VCaP (cell line): ENCODE data around the gene PCDHGC4.

Experiments
- H3K27ac ChIP-seq: fragments of 450-650 bp; 2 replicates; pipeline ENCODE4 v1.5.1; 2017
- CTCF ChIP-seq: fragments of 450-650 bp; conservative IDR thresholded peaks from 2 replicates; pipeline ENCODE4 v1.5.1; 2017; ENCODE audit warnings: mild to moderate bottlenecking, moderate library complexity

Gene PCDHGC4

GRCh38 chr5:141485321-141486055 is 658 bp downstream of the PCDHGC4 start:
- TF ChIP-seq CTCF, result no peak
- no peak overlapping the region for H3K27ac ChIP-seq

- no peak for TF ChIP-seq CTCF
- H3K27ac ChIP-seq, result no peak overlapping the region
These were observed 1.3 kb downstream of the PCDHGC4 start for GRCh38 chr5:141486091-141486490.

GRCh38 chr5:141487131-141487530 is 2.3 kb downstream of the PCDHGC4 start:
- no peak overlapping the region for H3K27ac ChIP-seq
- no peak for TF ChIP-seq CTCF

GRCh38 chr5:141488591-141489561 is 4.0 kb downstream of the PCDHGC4 start, which contains the start of gene PCDHGC5:
PCDHGC5 (plus strand) TSS chr5:141489081; CDS start chr5:141489241, 160 bp downstream.
- no peak for TF ChIP-seq CTCF
- H3K27ac ChIP-seq, result no peak within 1 kb of the TSS

GRCh38 chr5:141489841-141490240 is 5.0 kb downstream of the PCDHGC4 start:
- no peak for TF ChIP-seq CTCF
- H3K27ac ChIP-seq, result no peak overlapping the region

GRCh38 chr5:141490271-141490670 is 5.4 kb downstream of the PCDHGC4 start:
- no peak overlapping the region for H3K27ac ChIP-seq
- no peak for TF ChIP-seq CTCF

- TF ChIP-seq CTCF, result no peak
- H3K27ac ChIP-seq, result no peak overlapping the region
These were observed 5.9 kb downstream of the PCDHGC4 start for GRCh38 chr5:141490771-141491170.
